CD8-positive, alpha-beta memory T cell (primary cell): ENCODE results near the gene ZNF724. TPM values are rescaled to one million over a fixed set of nuclear protein-coding genes. Genes with fewer than 3 reads are reported as not detected.

Source experiments
- CTCF ChIA-PET: fragments of 350-600 bp; sonication (Branson Sonifier 250); formaldehyde crosslinking; loops from one replicate; lab custom pipeline; 2021; ENCODE audit warnings: antibody characterized with exemption; lab: Charles Lee
- POLR2A ChIA-PET: fragments of 350-600 bp; sonication (Branson Sonifier 250); formaldehyde crosslinking; loops from one replicate; lab custom pipeline; 2021; ENCODE audit warnings: antibody characterized with exemption; lab: Charles Lee
- DNase-seq, 5 donors: peaks; one replicate each; pipeline versions ENCODE4 v3.0.0 to v3.0.0-alpha.2; 2020 to 2022; ENCODE audit warnings: mixed read lengths in 1 of 5
- H3K27ac ChIP-seq: one replicate; pipeline ENCODE4 v1.7.0; 2013; ENCODE audit warnings: low read depth, mild to moderate bottlenecking, low read length, moderate library complexity
- H3K27me3 ChIP-seq: 2 replicates; pipeline ENCODE4 v1.7.0; 2013; ENCODE audit warnings: low read length, mild to moderate bottlenecking; ENCODE audit not compliant: insufficient read depth, poor library complexity, severe bottlenecking
- H3K36me3 ChIP-seq: 2 replicates; pipeline ENCODE4 v1.7.0; 2013; ENCODE audit warnings: mild to moderate bottlenecking, low read length, moderate library complexity; ENCODE audit not compliant: insufficient read depth
- H3K4me1 ChIP-seq: 2 replicates; pipeline ENCODE4 v1.7.0; 2013; ENCODE audit warnings: mild to moderate bottlenecking, low read length, moderate library complexity; ENCODE audit not compliant: insufficient read depth
- H3K4me3 ChIP-seq: 2 replicates; pipeline ENCODE4 v1.7.0; 2013; ENCODE audit warnings: mild to moderate bottlenecking, low read length
- H3K9me3 ChIP-seq: 2 replicates; pipeline ENCODE4 v1.7.0; 2013; ENCODE audit warnings: mild to moderate bottlenecking, low read length
- H3K27ac Mint-ChIP-seq, 8 donors: one replicate each; pipeline ENCODE4 v1.8.0; 2020 to 2021; ENCODE audit warnings: mixed read lengths in 8 of 8, mild to moderate bottlenecking in 6 of 8, inconsistent platforms in 3 of 8, moderate library complexity in 3 of 8
- H3K27me3 Mint-ChIP-seq, 2 donors: one replicate each; pipeline ENCODE4 v1.8.0; 2020 to 2021; ENCODE audit warnings: mixed read lengths in 2 of 2, mild to moderate bottlenecking in 1 of 2, moderate library complexity in 1 of 2
- H3K36me3 Mint-ChIP-seq, 3 donors: one replicate each; pipeline ENCODE4 v1.8.0; 2020 to 2021; ENCODE audit warnings: mixed read lengths in 3 of 3, inconsistent platforms in 1 of 3, mild to moderate bottlenecking in 1 of 3
- H3K4me1 Mint-ChIP-seq, 3 donors: one replicate each; pipeline ENCODE4 v1.8.0; 2020 to 2021; ENCODE audit warnings: mixed read lengths in 3 of 3, inconsistent platforms in 1 of 3, mild to moderate bottlenecking in 1 of 3
- H3K4me3 Mint-ChIP-seq, 7 donors: one replicate each; pipeline ENCODE4 v1.8.0; 2020 to 2021; ENCODE audit warnings: mixed read lengths in 7 of 7, mild to moderate bottlenecking in 6 of 7, moderate library complexity in 4 of 7, inconsistent platforms in 2 of 7
- H3K9me3 Mint-ChIP-seq, 5 donors: one replicate each; pipeline ENCODE4 v1.8.0; 2020 to 2022; ENCODE audit warnings: mixed read lengths in 5 of 5, mild to moderate bottlenecking in 3 of 5, moderate library complexity in 2 of 5, inconsistent platforms in 1 of 5
- polyA plus RNA-seq: library from polyadenylated mRNA; unstranded; fragments of 300-500 nt; fragmentation: Illumina TruSeq; gene quantifications from one replicate; pipeline ENCODE4 v1.2.3, GENCODE V29; 2021
- total RNA-seq, 2 experiments: library from RNA; stranded (reverse); gene quantifications; one replicate each; pipeline ENCODE4 v1.2.3, GENCODE V29; 2021

ZNF724 gene
- total and polyA plus RNA-seq, 3 experiments from 2014 or later = 0.85 to 11.3 (median 10.7) TPM

GRCh38 chr19:23222998-23223652 lies 27.1 kb downstream of the ZNF724 start:
- Mint-ChIP-seq H3K9me3 (peaks cover 34 to 88% (median 79%) of the 10 kb centered on the region in 5 donors), H3K27ac (no peak overlapping the region), H3K36me3 (peaks cover 23 to 70% (median 63%) of the 10 kb centered on the region in 3 donors), H3K4me3 (no peak overlapping the region), H3K27me3 (no peaks in the 10 kb centered on the region), H3K4me1 (no peaks in the 10 kb centered on the region)
- no peaks in the 10 kb centered on the region for H3K4me1 ChIP-seq
- ChIA-PET POLR2A (no interaction called here), CTCF (no interaction called here)
- H3K36me3 ChIP-seq = peaks cover 10% of the 10 kb centered on the region
- H3K9me3 ChIP-seq = peaks cover 45% of the 10 kb centered on the region
- H3K4me3 ChIP-seq = peak overlapping the region; percentile 27
- no peak overlapping the region for H3K27ac ChIP-seq
- no peaks in the 10 kb centered on the region for H3K27me3 ChIP-seq
- no peak for DNase-seq

- H3K27ac ChIP-seq = no peak overlapping the region
- no peaks in the 10 kb centered on the region for H3K4me1 ChIP-seq
- Mint-ChIP-seq H3K9me3 (peaks cover 3 to 31% (median 24%) of the 10 kb centered on the region in 5 donors), H3K27ac (no peak overlapping the region), H3K4me1 (no peaks in the 10 kb centered on the region), H3K36me3 (no peaks in the 10 kb centered on the region), H3K4me3 (peak overlapping the region in 1 of 7 donors; percentile 3), H3K27me3 (no peaks in the 10 kb centered on the region)
- ChIA-PET POLR2A (no interaction called here), CTCF (no interaction called here)
- H3K9me3 ChIP-seq = no peaks in the 10 kb centered on the region
- no peak overlapping the region for H3K4me3 ChIP-seq
- DNase-seq = no peak
- no peaks in the 10 kb centered on the region for H3K36me3 ChIP-seq
- no peaks in the 10 kb centered on the region for H3K27me3 ChIP-seq
Measured at GRCh38 chr19:23203841-23204344, 46.3 kb downstream of the ZNF724 start.

- peaks cover 1 to 12% (median 4%) of the 10 kb centered on the region in 5 donors for H3K9me3 Mint-ChIP-seq
- no peaks in the 10 kb centered on the region for H3K36me3 ChIP-seq
- no peaks in the 10 kb centered on the region for H3K4me1 Mint-ChIP-seq
- peaks cover 0 to 3% (median 0%) of the 10 kb centered on the region in 3 donors for H3K36me3 Mint-ChIP-seq
- no peaks in the 10 kb centered on the region for H3K27me3 ChIP-seq
- H3K4me1 ChIP-seq = no peaks in the 10 kb centered on the region
- H3K4me3 Mint-ChIP-seq = no peak overlapping the region
- no peak overlapping the region for H3K4me3 ChIP-seq
- no peak overlapping the region for H3K27ac ChIP-seq
- ChIA-PET POLR2A (no interaction called here), CTCF (no interaction called here)
- H3K9me3 ChIP-seq = no peaks in the 10 kb centered on the region
- DNase-seq = no peak
- no peak overlapping the region for H3K27ac Mint-ChIP-seq
- no peaks in the 10 kb centered on the region for H3K27me3 Mint-ChIP-seq
Measured at GRCh38 chr19:23190341-23190740, 59.9 kb downstream of the ZNF724 start.

- H3K36me3 Mint-ChIP-seq = no peaks in the 10 kb centered on the region
- H3K27ac ChIP-seq = no peak overlapping the region
- no peak overlapping the region for H3K4me3 ChIP-seq
- H3K36me3 ChIP-seq = no peaks in the 10 kb centered on the region
- peaks cover 0 to 19% (median 5%) of the 10 kb centered on the region in 5 donors for H3K9me3 Mint-ChIP-seq
- ChIA-PET POLR2A (no interaction called here), CTCF (no interaction called here)
- H3K27me3 ChIP-seq = no peaks in the 10 kb centered on the region
- H3K4me3 Mint-ChIP-seq = no peak overlapping the region
- DNase-seq = no peak
- H3K27ac Mint-ChIP-seq = no peak overlapping the region
- H3K4me1 Mint-ChIP-seq = no peaks in the 10 kb centered on the region
- no peaks in the 10 kb centered on the region for H3K9me3 ChIP-seq
- H3K4me1 ChIP-seq = no peaks in the 10 kb centered on the region
- no peaks in the 10 kb centered on the region for H3K27me3 Mint-ChIP-seq
Measured at GRCh38 chr19:23183251-23183650, 66.9 kb downstream of the ZNF724 start.

Other genes with a start within 250 kb of the ZNF724 start
- gene ZNF728, start 247.2 kb downstream of the ZNF724 start, total RNA-seq = not detected
- not detected for gene ZNF728, start 247.2 kb downstream of the ZNF724 start, polyA plus RNA-seq
- gene ZNF730, start 133.4 kb downstream of the ZNF724 start, total RNA-seq = under 1 TPM; 0.51 to 0.57 TPM
- not detected for gene ZNF730, start 133.4 kb downstream of the ZNF724 start, polyA plus RNA-seq
- gene ZNF91, start 145.1 kb upstream of the ZNF724 start, total RNA-seq = 10 to 100 TPM; 27.6 to 31.3 TPM
- gene ZNF91, start 145.1 kb upstream of the ZNF724 start, polyA plus RNA-seq = 48.1 TPM